Peyer's patch (tissue), 4 donors: ENCODE data around the gene XG. TPM values are rescaled to one million over a fixed set of nuclear protein-coding genes. Genes with fewer than 3 reads are reported as not detected.
"Not testable (repeated sequence)": the region's sequence is repeated elsewhere in the genome, so short reads cannot be mapped to it uniquely, and the experiment has no call there.

ENCODE experiments used
- DNase-seq, 3 donors: peaks; one replicate each; pipeline ENCODE4 v3.0.0-alpha.2; 2017 to 2019
- H3K27ac ChIP-seq, 4 donors: fragments of 200-600 bp; sonication (generic); one replicate each; pipeline ENCODE4 v1.5.1; 2016 to 2019
- H3K27me3 ChIP-seq, 2 donors: fragments of 200-600 bp; sonication (generic); one replicate each; pipeline ENCODE4 v1.5.1; 2019
- H3K36me3 ChIP-seq, 3 donors: fragments of 200-600 bp; sonication (generic); one replicate each; pipeline ENCODE4 v1.5.1; 2016 to 2019
- H3K4me1 ChIP-seq, 4 donors: fragments of 200-600 bp; sonication (generic); one replicate each; pipeline ENCODE4 v1.5.1; 2016 to 2019
- H3K4me3 ChIP-seq, 4 donors: fragments of 200-600 bp; sonication (generic); 1 replicate in 3 of 4; 2 replicates in 1 of 4; pipeline ENCODE4 v1.5.1; 2016 to 2019; ENCODE audit warnings: mild to moderate bottlenecking in 1 of 4
- H3K9me3 ChIP-seq, 4 donors: fragments of 200-600 bp; sonication (generic); one replicate each; pipeline ENCODE4 v1.5.1; 2016 to 2019; ENCODE audit warnings: mild to moderate bottlenecking in 1 of 4
- CTCF ChIP-seq, 6 experiments: fragments of 450-650 bp in 4 of 6; fragments of 200-600 bp in 2 of 6; sonication (generic) in 1 of 6; IDR thresholded peaks; one replicate each; pipeline ENCODE4 v1.5.1; 2017 to 2019; ENCODE audit warnings: antibody characterized with exemption in 6 of 6, mild to moderate bottlenecking in 3 of 6, moderate library complexity in 1 of 6
- POLR2A ChIP-seq, 2 donors: fragments of 450-650 bp; IDR thresholded peaks; one replicate each; pipeline ENCODE4 v1.5.1; 2017; ENCODE audit warnings: antibody characterized with exemption in 2 of 2, mild to moderate bottlenecking in 2 of 2, moderate library complexity in 2 of 2
- total RNA-seq, 4 donors: library from RNA; depleted of rRNA; stranded (reverse); fragments of >200 nt; gene quantifications; one replicate each; pipeline ENCODE4 v1.1.0, GENCODE V29; 2016

The XG gene
- under 1 TPM in 1 of 4 donors, not detected in 3; 0.40 TPM for total RNA-seq

DNA sequence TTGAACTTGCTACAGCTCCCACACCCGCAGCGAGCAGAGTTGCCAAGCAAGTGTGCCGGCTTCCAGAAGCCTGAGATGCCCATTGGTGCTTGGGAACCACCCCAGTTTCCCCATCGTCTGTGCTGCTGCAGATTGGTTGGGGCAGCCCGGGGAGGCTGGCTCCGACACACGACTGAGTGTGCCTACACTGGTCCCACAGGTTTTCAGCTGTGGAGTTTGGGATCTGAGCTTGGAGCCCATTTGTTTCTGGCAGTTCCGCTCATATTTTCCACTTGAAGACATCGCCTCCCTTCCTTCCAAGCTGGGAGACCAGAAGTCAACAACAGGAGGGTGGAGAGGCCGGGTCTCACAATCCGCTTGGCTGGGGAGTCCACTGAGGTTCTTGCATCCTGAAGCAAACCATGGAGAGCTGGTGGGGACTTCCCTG, at the start of gene XG:
TSS of gene XG (plus strand) at position 167 of the 427 bp plus-strand sequence. CDS start at position 402, 235 bp downstream.
- not testable (repeated sequence) for H3K27ac ChIP-seq, H3K4me3 ChIP-seq

DNA sequence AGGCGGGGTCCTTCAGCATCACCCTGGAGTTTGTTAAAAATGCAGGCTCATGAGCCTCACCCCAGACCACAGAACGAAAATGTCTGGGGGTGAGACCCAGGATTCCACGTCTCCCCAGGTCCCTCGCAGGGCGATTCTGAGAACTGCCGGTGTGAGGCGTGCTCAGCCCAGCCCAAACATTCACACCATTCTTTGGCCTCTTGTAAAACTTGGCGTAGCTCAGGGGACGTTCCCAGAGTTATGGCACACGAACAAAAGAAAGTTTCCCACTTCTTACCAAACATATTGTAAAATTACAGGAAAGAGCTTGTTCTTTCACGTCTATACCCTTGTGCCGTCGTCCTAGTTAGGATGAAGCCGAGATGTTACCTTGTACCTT, 47.9 kb upstream of the XG start:
- H3K4me3 ChIP-seq = no peak overlapping the region

More for the DNA sequence above, at the start of gene XG:
- not testable (repeated sequence) for H3K27me3 ChIP-seq, H3K4me1 ChIP-seq, H3K9me3 ChIP-seq, DNase-seq, H3K36me3 ChIP-seq

GRCh38 chrX:2705046-2705832, 46.6 kb upstream of the XG start:
- H3K9me3 ChIP-seq = no peaks in the 10 kb centered on the region
- no peaks in the 10 kb centered on the region for H3K36me3 ChIP-seq
- DNase-seq = peak in 1 of 3 donors; percentile 21
- TF ChIP-seq POLR2A (IDR thresholded peaks at IDR 0.05) (no peak), CTCF (IDR thresholded peaks at IDR 0.05) (no peak)
- no peak overlapping the region for H3K4me3 ChIP-seq
- peaks cover 3 to 81% (median 40%) of the 10 kb centered on the region in 4 donors for H3K4me1 ChIP-seq
- H3K27ac ChIP-seq = peak overlapping the region in 3 of 4 donors; percentile 1 to 77 (median 25)
- H3K27me3 ChIP-seq = no peaks in the 10 kb centered on the region

More for the DNA sequence above, 47.9 kb upstream of the XG start:
- TF ChIP-seq CTCF (IDR thresholded peaks at IDR 0.05) = peak in 4 of 6 experiments; percentile 12 to 46 (median 36)
- no peak for TF ChIP-seq POLR2A (IDR thresholded peaks at IDR 0.05)
- Histone ChIP-seq H3K36me3 (no peaks in the 10 kb centered on the region), H3K4me1 (peaks cover 0 to 70% (median 29%) of the 10 kb centered on the region in 4 donors), H3K27me3 (no peaks in the 10 kb centered on the region), H3K27ac (peak overlapping the region; percentile 1 to 77 (median 15)), H3K9me3 (no peaks in the 10 kb centered on the region)
- DNase-seq = peak in 1 of 3 donors; percentile 63

DNA sequence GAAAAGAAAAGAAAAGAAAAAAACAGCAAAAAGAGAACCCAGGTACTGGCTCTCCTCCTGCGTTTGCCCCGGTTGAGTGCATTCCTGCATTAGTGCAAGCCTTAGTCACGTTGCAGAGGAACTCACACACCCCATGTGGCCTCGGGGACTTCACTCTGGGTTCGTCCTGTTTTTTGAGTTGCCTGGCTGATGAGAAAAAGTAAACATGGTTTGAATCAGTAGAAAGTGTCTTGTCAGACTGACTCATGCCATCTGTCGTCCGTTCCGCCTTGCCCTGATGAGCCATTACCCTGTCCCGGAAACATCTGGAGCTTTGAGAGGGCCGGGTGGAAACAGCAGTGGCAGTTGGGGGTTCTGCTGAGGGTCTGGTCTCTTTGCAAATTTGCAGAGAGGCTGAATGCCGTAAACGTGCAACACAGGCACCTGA, 44.5 kb upstream of the XG start:
- Histone ChIP-seq H3K36me3 (peaks cover 0 to 7% (median 0%) of the 10 kb centered on the region in 3 donors), H3K27ac (peak overlapping the region; percentile 14 to 77 (median 48)), H3K4me3 (no peak overlapping the region), H3K9me3 (no peaks in the 10 kb centered on the region), H3K4me1 (peaks cover 3 to 78% (median 32%) of the 10 kb centered on the region in 4 donors), H3K27me3 (no peaks in the 10 kb centered on the region)
- peak; percentile 70 to 92 (median 91) for DNase-seq
- TF ChIP-seq POLR2A (IDR thresholded peaks at IDR 0.05) (no peak), CTCF (IDR thresholded peaks at IDR 0.05) (no peak)

DNA sequence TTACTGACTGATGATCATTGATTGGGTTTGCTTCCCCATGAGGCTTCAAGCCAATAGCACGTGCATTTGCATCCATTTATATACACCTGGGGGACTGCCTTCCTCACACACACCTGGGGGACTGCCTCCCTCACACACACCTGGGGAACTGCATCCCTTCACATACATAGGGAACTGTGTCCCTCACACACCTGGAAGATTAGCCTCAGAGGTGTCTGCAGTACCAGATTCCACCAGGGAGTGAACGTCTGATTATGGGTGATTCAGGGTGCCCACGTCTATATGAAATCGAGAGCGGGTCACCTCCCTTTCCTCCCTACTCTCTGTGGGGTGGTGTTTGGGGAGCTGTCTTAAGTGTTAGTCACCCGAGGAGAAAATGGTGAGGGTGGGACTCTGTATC, 43.8 kb upstream of the XG start:
- no peaks in the 10 kb centered on the region for H3K9me3 ChIP-seq
- DNase-seq = peak in 1 of 3 donors; percentile 21
- TF ChIP-seq CTCF (IDR thresholded peaks at IDR 0.05) (peak in 1 of 6 experiments; percentile 3), POLR2A (IDR thresholded peaks at IDR 0.05) (no peak)
- no peak overlapping the region for H3K4me3 ChIP-seq
- peaks cover 0 to 7% (median 0%) of the 10 kb centered on the region in 3 donors for H3K36me3 ChIP-seq
- H3K27ac ChIP-seq = peak overlapping the region; percentile 14 to 77 (median 44)
- peaks cover 3 to 74% (median 30%) of the 10 kb centered on the region in 4 donors for H3K4me1 ChIP-seq
- H3K27me3 ChIP-seq = no peaks in the 10 kb centered on the region

- H3K36me3 ChIP-seq = peaks cover 0 to 7% (median 0%) of the 10 kb centered on the region in 3 donors
- no peaks in the 10 kb centered on the region for H3K9me3 ChIP-seq
- DNase-seq = peak; percentile 49 to 74 (median 70)
- peak overlapping the region in 3 of 4 donors; percentile 16 to 77 (median 72) for H3K27ac ChIP-seq
- H3K4me3 ChIP-seq = no peak overlapping the region
- no peak for TF ChIP-seq CTCF (IDR thresholded peaks at IDR 0.05)
- no peak for TF ChIP-seq POLR2A (IDR thresholded peaks at IDR 0.05)
- H3K27me3 ChIP-seq = no peaks in the 10 kb centered on the region
- peaks cover 3 to 67% (median 28%) of the 10 kb centered on the region in 4 donors for H3K4me1 ChIP-seq
Observed at GRCh38 chrX:2708592-2709188, 43.1 kb upstream of the XG start.
